Activated naive CD8-positive, alpha-beta T cell treated with anti-CD3 and anti-CD28 coated beads, Interleukin-2, amount 10 ng/mL, durations not matched to agents 7 days and 5 days (primary cell): ENCODE data around the gene CEMIP. TPM values are rescaled to one million over a fixed set of nuclear protein-coding genes. Genes with fewer than 3 reads are reported as not detected.
A peak's percentile ranks its signal among the peaks of the same experiment; 100 is the strongest.

Source experiments
- ATAC-seq: fragments of 150-1000 bp; cut with Tn5 transposase; one replicate; pipeline ENCODE4 v1.10.0; 2021; ENCODE audit warnings: low read depth, moderate library complexity
- POLR2A ChIA-PET: fragments of 350-600 bp; sonication (Branson Sonifier 250); formaldehyde crosslinking; loops from one replicate; lab custom pipeline; 2021; ENCODE audit warnings: antibody characterized with exemption; lab: Charles Lee
- DNase-seq: peaks from one replicate; pipeline ENCODE4 v3.0.0; 2021
- H3K27ac Mint-ChIP-seq: one replicate; pipeline ENCODE4 v1.8.0; 2022; ENCODE audit warnings: mild to moderate bottlenecking, mixed read lengths
- H3K27me3 Mint-ChIP-seq: one replicate; pipeline ENCODE4 v1.8.0; 2022; ENCODE audit warnings: mild to moderate bottlenecking, moderate library complexity, mixed read lengths
- H3K36me3 Mint-ChIP-seq: one replicate; pipeline ENCODE4 v1.8.0; 2021; ENCODE audit warnings: mild to moderate bottlenecking, mixed read lengths
- H3K4me1 Mint-ChIP-seq: one replicate; pipeline ENCODE4 v1.8.0; 2021; ENCODE audit warnings: mixed read lengths
- H3K4me3 Mint-ChIP-seq: one replicate; pipeline ENCODE4 v1.8.0; 2022; ENCODE audit warnings: mild to moderate bottlenecking, moderate library complexity, mixed read lengths
- H3K9me3 Mint-ChIP-seq: one replicate; pipeline ENCODE4 v1.8.0; 2021; ENCODE audit warnings: mixed read lengths
- total RNA-seq, 2 experiments: library from RNA; stranded (reverse); gene quantifications; one replicate each; pipeline ENCODE4 v1.2.3, GENCODE V29; 2021

CEMIP gene
- total RNA-seq, 2 experiments from 2014 or later: 0.23 TPM; not detected in 1

GRCh38 chr15:80979538-80980200, 200.5 kb downstream of the CEMIP start:
- POLR2A ChIA-PET: interaction anchor here (1.0 kb wide), 1 partner anchor 21 kb away, joined by 3 read pairs; no protein-coding TSS in a partner anchor
- ATAC-seq (no peak), DNase-seq (no peak)
- Mint-ChIP-seq H3K27me3 (no peaks in the 10 kb centered on the region), H3K9me3 (no peaks in the 10 kb centered on the region), H3K27ac (no peak overlapping the region), H3K4me1 (peaks cover 42% of the 10 kb centered on the region), H3K36me3 (peaks cover 19% of the 10 kb centered on the region), H3K4me3 (no peak overlapping the region)

- H3K27ac Mint-ChIP-seq: peak overlapping the region; percentile 28
- no peaks in the 10 kb centered on the region for H3K27me3 Mint-ChIP-seq
- peaks cover 43% of the 10 kb centered on the region for H3K4me1 Mint-ChIP-seq
- peaks cover 22% of the 10 kb centered on the region for H3K36me3 Mint-ChIP-seq
- POLR2A ChIA-PET: interaction anchor here (1.2 kb wide), 1 partner anchor 52 kb away, joined by 3 read pairs; no protein-coding TSS in a partner anchor
- no peak for DNase-seq
- H3K9me3 Mint-ChIP-seq: no peaks in the 10 kb centered on the region
- ATAC-seq: no peak
- no peak overlapping the region for H3K4me3 Mint-ChIP-seq
Measured at GRCh38 chr15:80982205-80982604, 203.0 kb downstream of the CEMIP start.

DNA sequence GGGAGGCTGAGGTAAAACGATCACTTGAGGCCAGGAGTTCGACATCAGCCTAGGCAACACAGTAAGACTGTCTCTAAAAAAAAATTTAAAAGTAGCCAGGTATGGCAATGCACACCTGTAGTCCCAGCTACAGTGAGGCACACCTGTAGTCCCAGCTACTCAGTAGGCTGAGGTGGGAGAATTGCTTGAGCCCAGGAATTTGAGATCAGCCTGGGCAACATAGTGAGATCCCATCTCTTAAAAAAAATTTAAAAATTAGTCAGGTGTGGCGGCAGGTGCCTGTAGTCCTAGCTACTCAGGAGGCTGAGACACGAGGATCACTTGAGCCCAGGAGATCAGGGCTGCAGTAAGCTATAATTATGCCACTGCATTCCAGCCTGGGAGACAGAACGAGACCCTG, 203.7 kb downstream of the CEMIP start:
- Mint-ChIP-seq H3K4me3 (no peak overlapping the region), H3K27ac (no peak overlapping the region), H3K9me3 (no peaks in the 10 kb centered on the region), H3K27me3 (no peaks in the 10 kb centered on the region), H3K4me1 (peaks cover 41% of the 10 kb centered on the region), H3K36me3 (peaks cover 22% of the 10 kb centered on the region)
- ATAC-seq: no peak
- POLR2A ChIA-PET: interaction anchor here (0.6 to 1.2 kb wide), 2 partner anchors 51 to 572 kb away, joined by 3 read pairs; no protein-coding TSS in a partner anchor
- DNase-seq: no peak

GRCh38 chr15:80984856-80985255, 205.7 kb downstream of the CEMIP start:
- no peaks in the 10 kb centered on the region for H3K9me3 Mint-ChIP-seq
- peak overlapping the region; percentile 73 for H3K27ac Mint-ChIP-seq
- POLR2A ChIA-PET: no interaction called here
- H3K4me3 Mint-ChIP-seq: peak overlapping the region; percentile 24
- no peak for DNase-seq
- H3K36me3 Mint-ChIP-seq: peaks cover 29% of the 10 kb centered on the region
- no peak for ATAC-seq
- H3K27me3 Mint-ChIP-seq: no peaks in the 10 kb centered on the region
- H3K4me1 Mint-ChIP-seq: peaks cover 41% of the 10 kb centered on the region

GRCh38 chr15:80985981-80986380, 206.8 kb downstream of the CEMIP start:
- DNase-seq: no peak
- Mint-ChIP-seq H3K9me3 (no peaks in the 10 kb centered on the region), H3K27me3 (no peaks in the 10 kb centered on the region), H3K4me3 (no peak overlapping the region), H3K36me3 (peaks cover 29% of the 10 kb centered on the region), H3K27ac (no peak overlapping the region), H3K4me1 (peaks cover 41% of the 10 kb centered on the region)
- POLR2A ChIA-PET: interaction anchor here (0.6 kb wide), 1 partner anchor 14 kb away, joined by 3 read pairs; no protein-coding TSS in a partner anchor
- no peak for ATAC-seq

GRCh38 chr15:80986487-80986886, 207.3 kb downstream of the CEMIP start:
- Mint-ChIP-seq H3K27ac (no peak overlapping the region), H3K9me3 (no peaks in the 10 kb centered on the region), H3K27me3 (no peaks in the 10 kb centered on the region), H3K36me3 (peaks cover 29% of the 10 kb centered on the region), H3K4me1 (peaks cover 45% of the 10 kb centered on the region), H3K4me3 (no peak overlapping the region)
- DNase-seq (no peak), ATAC-seq (no peak)
- POLR2A ChIA-PET: interaction anchor here (0.6 kb wide), 1 partner anchor 14 kb away, joined by 3 read pairs; no protein-coding TSS in a partner anchor

DNA sequence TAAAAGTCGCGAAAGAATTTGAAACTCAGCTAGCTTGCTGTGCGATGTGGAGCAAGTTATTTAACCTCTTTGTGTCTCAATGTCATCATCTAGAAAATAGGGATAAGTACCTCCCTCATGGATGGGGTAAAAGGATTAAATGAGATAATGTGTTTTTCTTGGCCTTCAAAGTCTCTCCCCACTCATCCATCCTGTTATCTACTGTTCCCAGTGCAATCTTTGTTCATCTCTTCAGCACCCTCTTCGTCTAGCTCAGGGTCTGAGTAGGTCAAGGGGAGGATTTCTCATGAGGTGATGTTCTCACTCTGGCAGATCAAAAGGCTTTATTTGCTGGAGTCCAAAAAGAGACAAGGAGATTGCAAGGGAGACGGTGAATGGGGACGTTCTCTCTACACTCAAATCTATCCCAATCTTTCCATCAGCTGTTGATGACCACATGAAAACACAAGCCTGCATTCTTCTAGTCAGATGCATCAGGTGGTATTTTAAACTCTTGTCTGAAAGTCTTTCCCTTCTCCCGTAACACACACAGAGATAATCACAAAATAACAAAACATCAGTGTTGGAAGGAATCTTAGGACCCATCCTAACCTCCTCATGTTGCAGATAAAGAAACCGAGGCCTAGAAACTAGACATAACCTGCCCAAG, 209.1 kb downstream of the CEMIP start:
- POLR2A ChIA-PET: interaction anchor here (0.8 to 1.9 kb wide), 2 partner anchors 12 to 14 kb away, joined by 3 to 7 read pairs; partner anchors contain the start of gene TLNRD1
- Mint-ChIP-seq H3K36me3 (peaks cover 21% of the 10 kb centered on the region), H3K4me3 (peak overlapping the region; percentile 98), H3K27ac (peak overlapping the region; percentile 97), H3K9me3 (no peaks in the 10 kb centered on the region), H3K4me1 (peaks cover 47% of the 10 kb centered on the region), H3K27me3 (no peaks in the 10 kb centered on the region)
- no peak for DNase-seq
- no peak for ATAC-seq

- Mint-ChIP-seq H3K4me3 (peak overlapping the region; percentile 98), H3K27ac (peak overlapping the region; percentile 97), H3K27me3 (no peaks in the 10 kb centered on the region), H3K4me1 (peaks cover 45% of the 10 kb centered on the region), H3K9me3 (no peaks in the 10 kb centered on the region), H3K36me3 (peaks cover 21% of the 10 kb centered on the region)
- ATAC-seq (no peak), DNase-seq (no peak)
- POLR2A ChIA-PET: interaction anchor here (1.9 kb wide), 1 partner anchor 13 kb away, joined by 7 read pairs; no protein-coding TSS in a partner anchor
Measured at GRCh38 chr15:80989081-80989517, 209.9 kb downstream of the CEMIP start.

DNA sequence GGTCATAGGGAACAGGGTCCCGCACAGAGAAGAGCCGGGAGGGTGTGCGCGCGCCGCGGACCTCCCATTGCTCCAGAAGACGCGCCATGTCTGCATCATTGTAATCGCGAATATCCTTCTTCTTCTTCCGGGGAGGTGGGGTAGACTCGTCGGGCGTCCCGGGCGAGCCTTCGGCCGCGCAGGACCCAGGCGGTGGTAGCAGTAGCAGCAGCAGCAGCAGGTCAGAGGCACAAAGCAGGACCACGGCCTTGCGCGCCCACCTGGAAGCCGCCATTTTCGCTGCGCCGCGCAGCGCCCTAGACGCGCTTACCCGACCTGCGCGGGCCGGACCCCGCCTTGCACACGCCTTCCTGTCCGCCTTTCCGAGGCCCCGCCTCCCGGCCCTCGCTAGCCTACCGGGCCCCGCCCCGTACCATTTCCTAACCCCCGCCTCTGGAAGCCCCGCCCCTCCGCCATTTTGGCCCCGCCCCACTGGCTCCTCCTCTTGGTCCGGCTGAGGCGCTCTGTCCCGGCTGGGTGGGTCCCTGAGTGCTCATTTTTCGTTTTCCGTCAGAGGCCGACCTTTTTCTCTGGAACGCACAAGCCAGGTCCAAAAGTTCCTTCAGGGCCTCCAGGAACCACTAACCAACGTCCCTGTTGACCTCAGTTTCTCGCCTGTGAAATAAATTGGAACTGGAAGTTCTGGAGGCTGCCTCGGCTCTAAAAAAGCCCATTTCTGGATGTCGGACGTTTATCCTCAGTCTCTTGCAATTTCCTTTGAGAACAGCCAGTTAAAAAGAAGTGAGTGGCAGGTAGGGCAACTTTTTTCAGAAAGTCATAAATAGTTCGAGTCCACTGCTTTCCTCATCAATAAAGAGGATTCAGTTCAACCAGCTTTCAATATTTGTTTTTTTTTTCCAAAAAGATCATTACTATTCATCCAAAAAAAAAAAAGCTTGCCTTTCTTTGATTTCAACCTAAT, 210.6 kb downstream of the CEMIP start, which contains the start of gene MESD:
Gene MESD (minus strand): TSS at position 302 of the 961 bp plus-strand sequence. CDS start 28 bp downstream, at position 274.
- peaks cover 21% of the 10 kb centered on the region for H3K36me3 Mint-ChIP-seq
- POLR2A ChIA-PET: interaction anchor here (1.9 to 2.9 kb wide), 2 partner anchors 11 to 12 kb away, joined by 7 to 33 read pairs; partner anchors contain the start of gene TLNRD1
- peak; percentile 99 for ATAC-seq

GRCh38 chr15:80990955-80991354, 211.8 kb downstream of the CEMIP start:
- Mint-ChIP-seq H3K27ac (no peak overlapping the region), H3K9me3 (no peaks in the 10 kb centered on the region), H3K4me3 (no peak overlapping the region), H3K27me3 (no peaks in the 10 kb centered on the region), H3K4me1 (peaks cover 40% of the 10 kb centered on the region), H3K36me3 (peaks cover 18% of the 10 kb centered on the region)
- ATAC-seq: no peak
- no peak for DNase-seq
- POLR2A ChIA-PET: interaction anchor here (2.9 kb wide), 1 partner anchor 10 kb away, joined by 33 read pairs; the partner anchor contains the start of gene TLNRD1

More for the DNA sequence above, 210.6 kb downstream of the CEMIP start, which contains the start of gene MESD:
- no peaks in the 10 kb centered on the region for H3K27me3 Mint-ChIP-seq
- peaks cover 42% of the 10 kb centered on the region for H3K4me1 Mint-ChIP-seq
- peak within 1 kb of the TSS; percentile 98 for H3K4me3 Mint-ChIP-seq
- H3K27ac Mint-ChIP-seq: peak within 1 kb of the TSS; percentile 97
- no peaks in the 10 kb centered on the region for H3K9me3 Mint-ChIP-seq
- DNase-seq: peak; percentile 97

DNA sequence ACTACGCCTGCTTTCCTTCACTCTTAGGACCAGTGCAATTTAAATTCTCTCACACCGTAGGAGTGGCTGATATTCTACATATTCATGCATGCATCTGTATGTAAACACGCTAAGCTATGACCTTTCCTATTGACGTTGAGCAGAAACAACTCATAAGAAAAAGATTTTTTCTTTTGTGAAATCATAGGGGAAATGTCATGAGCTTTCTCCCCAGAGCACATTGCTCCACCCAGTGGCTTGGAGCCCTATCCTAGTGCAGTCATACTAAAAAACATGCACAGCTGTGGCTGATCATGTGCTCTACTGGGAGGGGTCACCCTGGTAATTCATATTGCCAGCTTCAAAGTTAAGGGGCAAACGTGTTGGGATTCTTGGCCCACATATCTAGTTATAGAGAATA, 212.3 kb downstream of the CEMIP start:
- no peaks in the 10 kb centered on the region for H3K27me3 Mint-ChIP-seq
- ATAC-seq: no peak
- POLR2A ChIA-PET: interaction anchor here (2.9 kb wide), 1 partner anchor 10 kb away, joined by 33 read pairs; the partner anchor contains the start of gene TLNRD1
- no peak for DNase-seq
- peaks cover 15% of the 10 kb centered on the region for H3K36me3 Mint-ChIP-seq
- no peak overlapping the region for H3K27ac Mint-ChIP-seq
- peaks cover 39% of the 10 kb centered on the region for H3K4me1 Mint-ChIP-seq
- H3K4me3 Mint-ChIP-seq: peak overlapping the region; percentile 23
- no peaks in the 10 kb centered on the region for H3K9me3 Mint-ChIP-seq

DNA sequence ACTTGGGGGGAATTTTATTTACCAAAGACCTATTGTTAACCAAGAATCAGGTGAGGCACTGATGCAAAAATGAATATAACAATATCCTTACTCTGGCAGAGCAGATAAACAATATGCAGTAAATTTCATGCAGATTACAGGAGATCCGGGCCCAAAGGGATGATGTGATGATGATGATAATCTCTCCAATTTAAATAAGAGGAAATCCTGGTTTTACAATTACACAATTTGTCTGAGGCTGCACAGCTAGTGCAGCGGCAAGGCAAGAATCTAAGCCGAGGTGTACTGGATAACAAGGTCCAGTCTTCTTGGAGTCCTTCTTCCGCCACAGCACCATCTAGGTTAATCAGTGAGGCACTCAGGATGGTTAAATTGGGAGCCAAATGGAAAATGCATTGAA, 212.8 kb downstream of the CEMIP start:
- H3K4me1 Mint-ChIP-seq: peaks cover 34% of the 10 kb centered on the region
- no peak overlapping the region for H3K4me3 Mint-ChIP-seq
- H3K9me3 Mint-ChIP-seq: no peaks in the 10 kb centered on the region
- POLR2A ChIA-PET: interaction anchor here (2.9 kb wide), 1 partner anchor 9 kb away, joined by 33 read pairs; the partner anchor contains the start of gene TLNRD1
- no peak for ATAC-seq
- H3K36me3 Mint-ChIP-seq: peaks cover 13% of the 10 kb centered on the region
- DNase-seq: no peak
- H3K27me3 Mint-ChIP-seq: no peaks in the 10 kb centered on the region
- no peak overlapping the region for H3K27ac Mint-ChIP-seq
